Uterus (tissue), 4 donors: ENCODE measurements around the gene CPVL. TPM values are rescaled to one million over a fixed set of nuclear protein-coding genes. Genes with fewer than 3 reads are reported as not detected.

Experiments used
- DNase-seq, 2 donors: peaks; one replicate each; pipeline ENCODE4 v3.0.0-alpha.2; 2019 to 2020
- H3K27ac ChIP-seq, 2 donors: fragments of 200-600 bp; sonication (generic); 1 replicate in 1 of 2; 2 replicates in 1 of 2; pipeline ENCODE4 v1.5.1; 2016 to 2018
- H3K27me3 ChIP-seq, 2 donors: fragments of 200-600 bp; sonication (generic); one replicate each; pipeline ENCODE4 v1.5.1; 2018 to 2019; ENCODE audit warnings: control low read depth in 1 of 2
- H3K36me3 ChIP-seq, 2 donors: fragments of 200-600 bp; sonication (generic); one replicate each; pipeline ENCODE4 v1.5.1; 2019; ENCODE audit warnings: control low read depth in 1 of 2
- H3K4me1 ChIP-seq, 2 donors: fragments of 200-600 bp; sonication (generic); one replicate each; pipeline ENCODE4 v1.5.1; 2018 to 2019; ENCODE audit warnings: control low read depth in 1 of 2
- H3K4me3 ChIP-seq, 2 donors: fragments of 200-600 bp; sonication (generic); 1 replicate in 1 of 2; 2 replicates in 1 of 2; pipeline ENCODE4 v1.5.1; 2018 to 2019; ENCODE audit warnings: mild to moderate bottlenecking in 1 of 2
- H3K9me3 ChIP-seq, 2 donors: fragments of 200-600 bp; sonication (generic); one replicate each; pipeline ENCODE4 v1.5.1; 2019; ENCODE audit warnings: control low read depth in 1 of 2
- POLR2A ChIP-seq, 2 donors: fragments of 450-650 bp; IDR thresholded peaks; one replicate each; pipeline ENCODE4 v1.6.1; 2016; ENCODE audit warnings: antibody characterized with exemption in 2 of 2, mild to moderate bottlenecking in 1 of 2, moderate library complexity in 1 of 2
- intact Hi-C: fragments of 100-400 bp; cut with DNase I; formaldehyde crosslinking; loops from one replicate; pipeline ENCODE4 v1.15.1; 2023; ENCODE audit warnings: low total_unique reads
- total RNA-seq, 4 donors: library from RNA; depleted of rRNA in 3 of 4; stranded (reverse); fragments of >200 nt in 3 of 4; gene quantifications; one replicate each; pipeline versions ENCODE4 v1.1.0 to v1.2.4, GENCODE V29; 2014 to 2023
- TF ChIP-seq, protein P1 (sequence below), 4 experiments: fragments of 200-600 bp in 2 of 4; fragments of 450-650 bp in 2 of 4; sonication (generic) in 2 of 4; IDR thresholded peaks; one replicate each; pipeline ENCODE4 v1.5.1; 2016 to 2019; ENCODE audit warnings: antibody characterized with exemption in 4 of 4, mild to moderate bottlenecking in 2 of 4, moderate library complexity in 1 of 4
- donor health status: DM: yes; HTN: yes; CAD: no.

CPVL gene
- total RNA-seq, 4 donors from 2014 or later = 8.5 to 21.1 (median 14.5) TPM

DNA sequence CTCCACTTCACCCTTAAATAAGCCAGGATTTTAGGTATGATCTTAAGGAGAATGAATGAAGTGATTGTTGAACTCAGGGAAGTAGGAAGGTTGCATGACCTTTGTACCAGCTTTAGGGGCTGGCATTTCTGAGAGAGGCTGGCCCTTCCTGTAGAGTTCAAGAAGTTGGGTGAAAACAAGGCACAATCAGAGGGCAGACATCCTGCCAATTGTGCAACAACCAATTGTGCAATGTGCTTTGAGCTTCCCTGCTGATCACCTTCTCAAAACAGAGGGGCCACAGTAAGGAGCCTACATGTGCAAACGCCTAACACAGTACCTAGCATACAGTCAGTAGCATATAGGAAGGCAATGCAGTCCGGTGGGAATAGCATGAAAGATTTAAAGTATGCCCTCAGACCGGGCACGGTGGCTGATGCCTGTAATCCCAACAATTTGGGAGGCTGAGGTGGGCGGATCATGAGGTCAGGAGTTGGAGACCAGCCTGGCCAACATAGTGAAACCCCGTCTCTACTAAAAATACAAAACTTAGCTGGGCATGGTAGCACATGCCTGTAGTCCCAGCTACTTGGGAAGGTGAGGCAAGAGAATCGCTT is 5.4 kb downstream of the CPVL start:
- H3K4me1 ChIP-seq = no peaks in the 10 kb centered on the region
- H3K9me3 ChIP-seq = no peaks in the 10 kb centered on the region
- H3K27ac ChIP-seq = no peak overlapping the region
- DNase-seq = no peak
- TF ChIP-seq, protein P1, sequence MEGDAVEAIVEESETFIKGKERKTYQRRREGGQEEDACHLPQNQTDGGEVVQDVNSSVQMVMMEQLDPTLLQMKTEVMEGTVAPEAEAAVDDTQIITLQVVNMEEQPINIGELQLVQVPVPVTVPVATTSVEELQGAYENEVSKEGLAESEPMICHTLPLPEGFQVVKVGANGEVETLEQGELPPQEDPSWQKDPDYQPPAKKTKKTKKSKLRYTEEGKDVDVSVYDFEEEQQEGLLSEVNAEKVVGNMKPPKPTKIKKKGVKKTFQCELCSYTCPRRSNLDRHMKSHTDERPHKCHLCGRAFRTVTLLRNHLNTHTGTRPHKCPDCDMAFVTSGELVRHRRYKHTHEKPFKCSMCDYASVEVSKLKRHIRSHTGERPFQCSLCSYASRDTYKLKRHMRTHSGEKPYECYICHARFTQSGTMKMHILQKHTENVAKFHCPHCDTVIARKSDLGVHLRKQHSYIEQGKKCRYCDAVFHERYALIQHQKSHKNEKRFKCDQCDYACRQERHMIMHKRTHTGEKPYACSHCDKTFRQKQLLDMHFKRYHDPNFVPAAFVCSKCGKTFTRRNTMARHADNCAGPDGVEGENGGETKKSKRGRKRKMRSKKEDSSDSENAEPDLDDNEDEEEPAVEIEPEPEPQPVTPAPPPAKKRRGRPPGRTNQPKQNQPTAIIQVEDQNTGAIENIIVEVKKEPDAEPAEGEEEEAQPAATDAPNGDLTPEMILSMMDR (IDR thresholded peaks at IDR 0.05) = no peak
- no peak for TF ChIP-seq POLR2A (IDR thresholded peaks at IDR 0.05)
- no peak overlapping the region for H3K4me3 ChIP-seq
- intact Hi-C loops = loop anchor here (10.0 kb wide), 1 partner anchor 394 kb away; no protein-coding TSS in a partner anchor
- H3K36me3 ChIP-seq = no peaks in the 10 kb centered on the region
- H3K27me3 ChIP-seq = no peaks in the 10 kb centered on the region

DNA sequence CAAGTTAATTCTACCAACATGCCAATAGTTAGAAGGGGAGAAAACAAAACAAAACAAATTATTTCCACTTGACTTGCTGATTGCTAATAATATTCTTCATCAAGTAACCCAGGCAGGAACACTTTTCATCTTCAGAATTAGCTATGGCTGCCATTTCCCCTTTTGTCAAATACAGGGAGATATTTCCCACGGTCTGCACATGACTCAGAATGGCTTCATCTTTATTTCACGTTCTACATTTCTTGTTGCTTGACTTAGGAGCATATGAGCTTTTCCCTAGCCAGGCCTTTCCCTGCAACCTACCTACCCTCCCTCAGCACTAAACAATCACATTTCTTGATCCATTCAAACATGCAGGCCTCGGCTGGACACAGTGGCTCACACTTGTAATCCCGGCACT is 6.5 kb downstream of the CPVL start:
- no peak for DNase-seq
- Histone ChIP-seq H3K4me3 (no peak overlapping the region), H3K27ac (no peak overlapping the region), H3K36me3 (no peaks in the 10 kb centered on the region), H3K9me3 (no peaks in the 10 kb centered on the region), H3K4me1 (no peaks in the 10 kb centered on the region), H3K27me3 (no peaks in the 10 kb centered on the region)
- intact Hi-C loops = loop anchor here (10.0 kb wide), 1 partner anchor 395 kb away; no protein-coding TSS in a partner anchor
- TF ChIP-seq, protein P1 (IDR thresholded peaks at IDR 0.05) = no peak
- no peak for TF ChIP-seq POLR2A (IDR thresholded peaks at IDR 0.05)

DNA sequence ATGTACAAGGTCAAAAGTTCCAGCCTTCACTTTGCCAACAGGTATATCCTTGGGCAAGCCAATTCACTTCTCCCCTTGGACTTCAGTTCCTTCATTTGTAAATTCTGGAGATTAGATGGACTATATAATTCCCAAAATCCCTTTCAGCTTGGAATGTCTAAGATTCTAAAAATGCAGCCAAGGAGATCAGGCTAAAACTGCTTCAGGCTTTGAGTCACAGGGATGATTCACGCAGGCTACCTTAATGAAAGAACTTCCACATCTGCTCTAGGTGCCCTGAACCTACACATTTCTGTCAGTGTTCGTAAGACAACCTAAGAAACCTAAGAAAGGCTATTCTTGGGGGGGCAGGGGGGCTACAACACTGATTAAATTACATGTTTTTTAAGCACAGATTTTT is 7.1 kb downstream of the CPVL start:
- no peaks in the 10 kb centered on the region for H3K36me3 ChIP-seq
- no peak overlapping the region for H3K27ac ChIP-seq
- DNase-seq = no peak
- H3K9me3 ChIP-seq = no peaks in the 10 kb centered on the region
- no peaks in the 10 kb centered on the region for H3K27me3 ChIP-seq
- intact Hi-C loops = no loop called here
- H3K4me3 ChIP-seq = no peak overlapping the region
- no peaks in the 10 kb centered on the region for H3K4me1 ChIP-seq
- TF ChIP-seq, protein P1 (IDR thresholded peaks at IDR 0.05) = no peak
- TF ChIP-seq POLR2A (IDR thresholded peaks at IDR 0.05) = no peak

DNA sequence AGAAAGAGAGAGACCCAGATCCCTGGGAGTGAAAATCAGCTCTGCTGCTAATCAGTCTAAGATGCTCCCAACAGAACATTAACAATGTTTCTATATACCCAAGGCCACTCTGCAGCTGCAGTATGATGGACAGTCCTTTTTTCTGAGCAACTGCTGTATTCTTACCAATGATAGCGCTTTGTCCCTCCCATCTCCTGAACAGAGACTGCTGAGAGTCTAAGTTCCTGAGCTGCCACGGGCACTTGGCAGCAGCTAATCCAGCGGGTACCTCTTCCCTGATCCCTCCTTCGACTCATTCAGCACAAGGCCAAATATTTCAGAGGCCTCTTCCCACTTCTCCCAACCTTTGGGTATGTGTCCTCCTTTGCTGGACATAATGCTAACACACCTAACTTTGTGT is 7.7 kb downstream of the CPVL start:
- Histone ChIP-seq H3K36me3 (no peaks in the 10 kb centered on the region), H3K27me3 (no peaks in the 10 kb centered on the region), H3K4me1 (no peaks in the 10 kb centered on the region), H3K9me3 (no peaks in the 10 kb centered on the region), H3K27ac (no peak overlapping the region), H3K4me3 (no peak overlapping the region)
- intact Hi-C loops = no loop called here
- no peak for TF ChIP-seq POLR2A (IDR thresholded peaks at IDR 0.05)
- TF ChIP-seq, protein P1 (IDR thresholded peaks at IDR 0.05) = no peak
- no peak for DNase-seq

DNA sequence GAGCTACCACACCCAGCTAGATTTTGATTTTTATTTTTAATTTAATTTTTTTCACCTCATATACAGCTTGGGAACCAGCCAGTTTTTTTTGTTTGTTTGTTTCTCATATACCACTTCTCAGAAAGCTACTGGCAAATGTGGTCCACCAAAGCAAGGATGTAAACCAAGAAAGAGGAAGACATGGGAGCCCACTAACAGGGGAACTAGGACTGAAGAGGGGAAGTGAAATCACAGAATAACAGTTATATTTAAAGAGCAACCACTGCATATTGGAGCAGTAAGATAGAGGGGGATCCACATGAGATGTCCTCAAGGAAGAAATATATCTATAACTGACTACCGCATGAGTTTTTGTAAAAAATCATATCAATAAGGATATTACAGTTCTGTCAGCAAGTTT is 10.5 kb downstream of the CPVL start:
- H3K27me3 ChIP-seq = no peaks in the 10 kb centered on the region
- H3K27ac ChIP-seq = no peak overlapping the region
- intact Hi-C loops = no loop called here
- no peak overlapping the region for H3K4me3 ChIP-seq
- TF ChIP-seq, protein P1 (IDR thresholded peaks at IDR 0.05) = no peak
- no peak for TF ChIP-seq POLR2A (IDR thresholded peaks at IDR 0.05)
- no peaks in the 10 kb centered on the region for H3K9me3 ChIP-seq
- no peak for DNase-seq
- H3K36me3 ChIP-seq = no peaks in the 10 kb centered on the region
- no peaks in the 10 kb centered on the region for H3K4me1 ChIP-seq
